Uterus (tissue), 2 donors: Measurements from ENCODE around the gene NPC2.

Experiments used
- CTCF ChIP-seq, 4 experiments: fragments of 200-600 bp in 2 of 4; fragments of 450-650 bp in 2 of 4; sonication (generic) in 2 of 4; IDR thresholded peaks; one replicate each; pipeline ENCODE4 v1.5.1; 2016 to 2019; ENCODE audit warnings: antibody characterized with exemption in 4 of 4, mild to moderate bottlenecking in 2 of 4, moderate library complexity in 1 of 4
- POLR2A ChIP-seq, 2 donors: fragments of 450-650 bp; IDR thresholded peaks; one replicate each; pipeline ENCODE4 v1.6.1; 2016; ENCODE audit warnings: antibody characterized with exemption in 2 of 2, mild to moderate bottlenecking in 1 of 2, moderate library complexity in 1 of 2

GRCh38 chr14:74441113-74441512 lies 52.0 kb downstream of the NPC2 start:
- TF ChIP-seq CTCF (IDR thresholded peaks at IDR 0.05) (no peak), POLR2A (IDR thresholded peaks at IDR 0.05) (no peak)
